H9 (cell line): ENCODE measurements around the gene CYP4F2. TPM values are rescaled to one million over a fixed set of nuclear protein-coding genes. Genes with fewer than 3 reads are reported as not detected.
"Not testable (repeated sequence)": the region's sequence is repeated elsewhere in the genome, so short reads cannot be mapped to it uniquely, and the experiment has no call there.

ENCODE experiments used
- DNase-seq: peaks from one replicate; pipeline ENCODE4 v3.0.0-alpha.2; 2017
- H2AFZ ChIP-seq: one replicate; pipeline ENCODE4 v1.6.1; 2013; ENCODE audit warnings: mild to moderate bottlenecking, low read length, control low read depth, moderate library complexity
- H2AK5ac ChIP-seq: 2 replicates; pipeline ENCODE4 v1.6.1; 2013; ENCODE audit warnings: low read length, control low read depth, mixed read lengths; ENCODE audit not compliant: insufficient read length
- H2BK120ac ChIP-seq: one replicate; pipeline ENCODE4 v1.6.1; 2013; ENCODE audit warnings: low read depth, mild to moderate bottlenecking, low read length, control low read depth, inconsistent platforms; ENCODE audit not compliant: poor library complexity, severe bottlenecking
- H2BK12ac ChIP-seq: 2 replicates; pipeline ENCODE4 v1.6.1; 2013; ENCODE audit warnings: low read length, control low read depth, mixed read lengths, low read depth; ENCODE audit not compliant: insufficient read length
- H2BK15ac ChIP-seq: 2 replicates; pipeline ENCODE4 v1.6.1; 2013; ENCODE audit warnings: low read depth, low read length, control low read depth
- H2BK20ac ChIP-seq: one replicate; pipeline ENCODE4 v1.6.1; 2013; ENCODE audit warnings: low read depth, mild to moderate bottlenecking, low read length, control low read depth, inconsistent platforms; ENCODE audit not compliant: poor library complexity, severe bottlenecking
- H2BK5ac ChIP-seq: 2 replicates; pipeline ENCODE4 v1.6.1; 2013; ENCODE audit warnings: low read length, control low read depth, mixed read lengths; ENCODE audit not compliant: insufficient read length
- H3K14ac ChIP-seq: 2 replicates; pipeline ENCODE4 v1.6.1; 2013; ENCODE audit warnings: low read length, control low read depth; ENCODE audit not compliant: insufficient read depth
- H3K18ac ChIP-seq: 2 replicates; pipeline ENCODE4 v1.6.1; 2013; ENCODE audit warnings: low read depth, mild to moderate bottlenecking, mixed read lengths, low read length, control low read depth; ENCODE audit not compliant: insufficient read length
- H3K23ac ChIP-seq: 2 replicates; pipeline ENCODE4 v1.6.1; 2013; ENCODE audit warnings: low read length, control low read depth, mixed read lengths, low read depth; ENCODE audit not compliant: insufficient read length
- H3K23me2 ChIP-seq: 2 replicates; pipeline ENCODE4 v1.6.1; 2013; ENCODE audit warnings: low read depth, mild to moderate bottlenecking, mixed read lengths, low read length, control low read depth; ENCODE audit not compliant: insufficient read length, poor library complexity, severe bottlenecking
- H3K27ac ChIP-seq: 2 replicates; pipeline ENCODE4 v1.5.1; 2013; ENCODE audit warnings: low read length, control low read depth, mixed read lengths, low read depth; ENCODE audit not compliant: insufficient read length
- H3K27me3 ChIP-seq: 2 replicates; pipeline ENCODE4 v1.6.1; 2013; ENCODE audit warnings: low read length, control low read depth, inconsistent platforms; ENCODE audit not compliant: insufficient read depth
- H3K4ac ChIP-seq: 2 replicates; pipeline ENCODE4 v1.6.1; 2013; ENCODE audit warnings: low read depth, mild to moderate bottlenecking, control low read depth, inconsistent platforms, low read length, moderate library complexity
- H3K4me1 ChIP-seq: 2 replicates; pipeline ENCODE4 v1.6.1; 2013; ENCODE audit warnings: low read length, control low read depth, inconsistent platforms; ENCODE audit not compliant: insufficient read depth
- H3K4me2 ChIP-seq: 2 replicates; pipeline ENCODE4 v1.6.1; 2013; ENCODE audit warnings: low read length, control low read depth, mixed read lengths; ENCODE audit not compliant: insufficient read length, insufficient read depth
- H3K56ac ChIP-seq: 2 replicates; pipeline ENCODE4 v1.6.1; 2013; ENCODE audit warnings: low read depth, mild to moderate bottlenecking, mixed read lengths, low read length, control low read depth; ENCODE audit not compliant: insufficient read length
- H3K79me1 ChIP-seq: 2 replicates; pipeline ENCODE4 v1.6.1; 2013; ENCODE audit warnings: low read depth, mild to moderate bottlenecking, moderate library complexity, low read length, control low read depth, inconsistent platforms; ENCODE audit not compliant: insufficient read depth, poor library complexity, severe bottlenecking
- H3K79me2 ChIP-seq: 2 replicates; pipeline ENCODE4 v1.6.1; 2013; ENCODE audit warnings: low read length, control low read depth, inconsistent platforms; ENCODE audit not compliant: insufficient read depth
- H3K9ac ChIP-seq: 2 replicates; pipeline ENCODE4 v1.6.1; 2013; ENCODE audit warnings: low read length, control low read depth, mixed read lengths; ENCODE audit not compliant: insufficient read length; ENCODE audit errors: extremely low read depth
- H3K9me3 ChIP-seq: one replicate; pipeline ENCODE4 v1.6.1; 2013; ENCODE audit warnings: low read depth, low read length, inconsistent platforms; ENCODE audit not compliant: control insufficient read depth
- H3T11ph ChIP-seq: one replicate; pipeline ENCODE4 v1.6.1; 2013; ENCODE audit warnings: mild to moderate bottlenecking, low read length, control low read depth, inconsistent platforms
- H4K20me1 ChIP-seq: one replicate; pipeline ENCODE4 v1.6.1; 2013; ENCODE audit not compliant: control insufficient read depth, insufficient read length, insufficient read depth
- H4K5ac ChIP-seq: 2 replicates; pipeline ENCODE4 v1.6.1; 2013; ENCODE audit warnings: low read depth, mild to moderate bottlenecking, mixed read lengths, low read length, control low read depth; ENCODE audit not compliant: insufficient read length
- H4K8ac ChIP-seq: replicated peaks from 2 replicates; pipeline ENCODE4 v1.6.1; 2013; ENCODE audit warnings: low read length, control low read depth, mixed read lengths, low read depth; ENCODE audit not compliant: insufficient read length
- H4K91ac ChIP-seq: 2 replicates; pipeline ENCODE4 v1.6.1; 2013; ENCODE audit warnings: low read depth, mild to moderate bottlenecking, moderate library complexity, mixed read lengths, low read length, control low read depth; ENCODE audit not compliant: insufficient read length
- H3K27ac Mint-ChIP-seq, 3 experiments: 2 replicates in 2 of 3; 3 replicates in 1 of 3; pipeline ENCODE4 v1.8.0; 2020 to 2021; ENCODE audit warnings: mixed read lengths in 3 of 3, mild to moderate bottlenecking in 1 of 3, moderate library complexity in 1 of 3
- H3K27me3 Mint-ChIP-seq: 2 replicates; pipeline ENCODE4 v1.8.0; 2021; ENCODE audit warnings: low read depth, mild to moderate bottlenecking, moderate library complexity, mixed read lengths
- H3K36me3 Mint-ChIP-seq, 3 experiments: 2 replicates in 2 of 3; 3 replicates in 1 of 3; pipeline ENCODE4 v1.8.0; 2020 to 2021; ENCODE audit warnings: low read depth in 3 of 3, mixed read lengths in 3 of 3; ENCODE audit not compliant: insufficient read depth in 1 of 3
- H3K4me1 Mint-ChIP-seq, 2 experiments: 2 replicates each; pipeline ENCODE4 v1.8.0; 2020; ENCODE audit warnings: mixed read lengths in 2 of 2
- H3K4me3 Mint-ChIP-seq, 2 experiments: 2 replicates in 1 of 2; 3 replicates in 1 of 2; pipeline ENCODE4 v1.8.0; 2020 to 2021; ENCODE audit warnings: mild to moderate bottlenecking in 2 of 2, mixed read lengths in 2 of 2, moderate library complexity in 1 of 2
- H3K9me3 Mint-ChIP-seq, 2 experiments: 2 replicates in 1 of 2; 3 replicates in 1 of 2; pipeline ENCODE4 v1.8.0; 2020; ENCODE audit warnings: mild to moderate bottlenecking in 2 of 2, mixed read lengths in 2 of 2, moderate library complexity in 1 of 2
- CTCF ChIP-seq: fragments of 200-600 bp; sonication (generic); conservative IDR thresholded peaks from 3 replicates; pipeline ENCODE4 v1.8.0; 2021; ENCODE audit warnings: antibody characterized with exemption, mild to moderate bottlenecking
- WGBS: extraction: QIAGEN DNeasy Blood & Tissue Kit; methylation state at CpG from one replicate; pipeline ENCODE4 v1.1.7; 2013; ENCODE audit warnings: missing lambda C conversion rate, low lambda C conversion rate, mixed read lengths; ENCODE audit not compliant: insufficient read length; ENCODE audit errors: extremely low coverage; 5-methylcytosine and 5-hydroxymethylcytosine counted together
- total RNA-seq: library from RNA; stranded (reverse); gene quantifications from 2 replicates; pipeline ENCODE4 v1.2.1, GENCODE V29; 2021

Gene CYP4F2
- total RNA-seq, 1 experiment from 2014 or later = not detected

GRCh38 chr19:15900504-15900903 lies 2.6 kb upstream of the CYP4F2 start:
- Histone ChIP-seq H4K20me1 (no peaks in the 10 kb centered on the region), H3K9ac (no peak overlapping the region), H2AFZ (no peak overlapping the region), H3K79me2 (no peaks in the 10 kb centered on the region), H3K14ac (no peak overlapping the region), H3T11ph (no peak overlapping the region), H4K91ac (no peak overlapping the region), H2BK5ac (no peak overlapping the region), H3K27me3 (no peaks in the 10 kb centered on the region), H2BK12ac (no peak overlapping the region), H3K4me2 (no peak overlapping the region), H3K79me1 (no peaks in the 10 kb centered on the region), H3K23ac (no peak overlapping the region), H2BK20ac (no peak overlapping the region), H4K8ac (no peak overlapping the region), H3K56ac (no peak overlapping the region), H3K9me3 (peaks cover 65% of the 10 kb centered on the region), H3K18ac (no peak overlapping the region), H3K23me2 (no peaks in the 10 kb centered on the region), H2BK15ac (no peak overlapping the region), H2BK120ac (no peak overlapping the region), H4K5ac (no peak overlapping the region), H3K27ac (no peak overlapping the region), H3K4ac (no peak overlapping the region), H3K4me1 (no peaks in the 10 kb centered on the region), H2AK5ac (no peak overlapping the region)
- peaks cover 5 to 29% (median 10%) of the 10 kb centered on the region in 3 experiments; a peak in 5 of 7 replicates for H3K36me3 Mint-ChIP-seq
- H3K4me3 Mint-ChIP-seq = no peak overlapping the region
- peaks cover 85 to 88% of the 10 kb centered on the region in 2 experiments for H3K9me3 Mint-ChIP-seq
- peaks cover 6% of the 10 kb centered on the region for H3K27me3 Mint-ChIP-seq
- DNase-seq = no peak
- no CpG with 5 or more reads among the region's 11 CpGs for WGBS
- H3K27ac Mint-ChIP-seq = no peak overlapping the region
- TF ChIP-seq CTCF = no peak
- no peaks in the 10 kb centered on the region for H3K4me1 Mint-ChIP-seq

- not testable (repeated sequence) for H4K8ac ChIP-seq, H3K4me1 ChIP-seq, H2AK5ac ChIP-seq, H2BK120ac ChIP-seq, H2BK5ac ChIP-seq, H3T11ph ChIP-seq, H3K18ac ChIP-seq, H3K56ac ChIP-seq, H3K14ac ChIP-seq, H2BK12ac ChIP-seq, H3K27me3 ChIP-seq, H3K4me1 Mint-ChIP-seq, H3K4me2 ChIP-seq, H2BK20ac ChIP-seq, H3K4ac ChIP-seq, H3K27me3 Mint-ChIP-seq, H3K23ac ChIP-seq, H4K5ac ChIP-seq, DNase-seq, H3K79me1 ChIP-seq, H3K27ac ChIP-seq, H2AFZ ChIP-seq, H4K91ac ChIP-seq, H3K27ac Mint-ChIP-seq, H3K23me2 ChIP-seq, H3K4me3 Mint-ChIP-seq, H3K79me2 ChIP-seq, H2BK15ac ChIP-seq, H3K9ac ChIP-seq, H4K20me1 ChIP-seq
- Mint-ChIP-seq H3K9me3 (peaks cover 87 to 88% of the 10 kb centered on the region in 2 experiments), H3K36me3 (peaks cover 5 to 33% (median 10%) of the 10 kb centered on the region in 3 experiments; a peak in 5 of 7 replicates)
- H3K9me3 ChIP-seq = peaks cover 70% of the 10 kb centered on the region
- WGBS = no CpG with 5 or more reads among the region's 15 CpGs
These were observed 2.2 kb upstream of the CYP4F2 start for GRCh38 chr19:15900032-15900431.
